Raji (cell line): ENCODE measurements around the gene SIRPB2.

ENCODE experiments used
- POLR2A ChIP-seq: IDR thresholded peaks from 2 replicates; pipeline ENCODE4 v1.6.1; 2011; ENCODE audit warnings: low read depth, low read length, control low read depth; ENCODE audit not compliant: insufficient read depth

SIRPB2 gene

DNA sequence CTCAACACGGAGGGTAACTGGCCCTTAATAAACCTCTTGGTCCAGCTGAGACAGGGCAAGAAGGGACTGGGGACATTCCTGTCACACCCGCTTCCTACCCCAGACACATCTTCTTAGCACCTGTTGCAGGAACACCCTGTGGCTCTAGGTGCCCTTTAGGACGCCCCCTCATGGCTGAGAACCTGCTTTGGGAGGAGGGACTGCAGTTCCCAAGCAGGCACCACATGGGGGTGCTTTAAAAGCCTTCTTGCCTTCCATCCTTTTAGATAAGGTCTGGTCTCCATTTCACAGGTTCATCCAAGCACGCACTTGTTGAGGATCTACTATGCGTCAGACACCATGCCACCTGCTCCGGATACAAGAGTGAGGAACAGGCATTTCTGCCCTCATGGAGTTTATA is 51.2 kb downstream of the SIRPB2 start:
- no peak for TF ChIP-seq POLR2A

DNA sequence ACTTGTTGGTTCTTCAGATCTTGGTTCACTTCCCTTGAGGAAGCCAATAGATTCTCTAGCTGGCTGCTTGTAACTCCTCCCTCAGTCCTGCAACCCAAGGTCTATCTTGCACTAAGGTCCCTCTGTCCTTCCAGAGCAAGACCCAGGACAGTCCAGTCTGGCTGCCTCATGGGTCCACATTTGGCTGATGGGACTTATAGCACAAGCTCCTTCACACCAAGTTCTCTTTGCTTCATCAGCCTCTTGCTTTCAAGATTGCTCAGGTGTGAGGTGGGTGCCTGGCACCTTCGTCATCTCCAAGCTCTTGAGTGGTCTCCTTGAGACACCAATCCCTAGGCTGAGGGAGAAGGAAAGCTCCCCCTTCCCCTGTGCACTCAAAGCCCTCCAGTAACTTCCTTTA is 52.9 kb downstream of the SIRPB2 start:
- TF ChIP-seq POLR2A, result no peak

DNA sequence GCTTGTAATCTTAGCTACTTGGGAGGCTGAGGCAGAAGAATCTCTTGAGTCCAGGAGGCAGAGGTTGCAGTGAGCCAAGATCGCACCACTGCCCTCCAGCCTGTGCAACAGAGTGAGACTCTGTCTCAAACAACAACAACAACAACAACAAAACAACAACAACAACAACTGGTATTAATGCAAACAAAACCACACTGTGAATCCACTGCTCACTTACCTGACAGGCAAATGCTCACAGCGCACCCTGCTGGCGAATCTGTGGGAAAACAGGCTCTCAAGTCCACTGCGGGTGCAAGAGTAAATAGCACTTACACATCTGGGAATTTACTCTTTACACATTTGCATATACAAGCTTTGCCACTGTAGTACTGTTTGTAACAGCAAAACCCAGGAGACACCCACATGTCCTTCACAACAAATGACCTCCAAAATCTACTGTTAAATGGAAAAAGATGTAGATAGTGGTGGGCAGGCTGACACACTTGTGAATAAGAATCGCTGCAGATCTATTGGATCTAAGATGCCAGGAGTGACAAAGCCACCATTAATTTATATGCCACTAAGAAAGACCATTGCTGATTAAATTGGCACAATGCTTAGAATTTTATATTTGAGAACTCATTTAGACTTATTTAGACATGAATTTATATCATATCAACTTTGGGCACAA is 53.9 kb downstream of the SIRPB2 start:
- TF ChIP-seq POLR2A, result no peak

DNA sequence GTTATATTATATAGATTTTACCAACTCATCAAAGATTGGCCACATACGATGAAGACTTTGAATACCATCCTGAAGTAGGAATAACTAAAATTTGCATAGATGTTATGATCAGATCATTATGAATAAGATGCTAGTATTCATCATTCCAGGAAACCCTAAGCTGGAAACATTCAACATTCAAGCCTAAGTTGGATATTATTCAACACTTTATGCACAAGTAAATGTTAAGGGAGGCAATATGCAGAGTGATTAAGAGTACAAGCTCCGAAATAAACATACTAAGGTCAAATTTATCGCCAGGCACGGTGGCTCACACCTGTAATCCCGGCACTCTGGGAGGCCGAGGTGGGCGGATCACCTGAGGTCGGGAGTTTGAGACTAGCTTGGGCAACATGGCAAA is 55.0 kb downstream of the SIRPB2 start:
- no peak for TF ChIP-seq POLR2A

DNA sequence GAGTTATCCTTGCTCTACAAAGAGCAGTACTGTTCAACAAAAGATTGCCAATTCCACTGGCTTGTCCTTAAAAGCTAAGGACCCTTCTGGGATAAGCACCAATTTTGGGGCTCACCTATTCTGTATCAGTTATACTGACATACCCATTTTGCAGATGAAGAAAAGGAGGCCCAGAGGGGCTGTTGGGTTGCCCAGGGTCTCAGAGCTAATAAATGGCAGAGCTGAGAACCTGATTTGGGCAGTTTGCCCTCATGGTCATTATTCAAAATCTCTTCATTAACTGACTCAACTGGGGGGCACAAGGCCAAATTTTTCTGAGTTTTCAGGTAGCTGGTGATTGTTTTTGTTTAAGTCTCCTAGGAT is 55.9 kb downstream of the SIRPB2 start:
- TF ChIP-seq POLR2A, result no peak

DNA sequence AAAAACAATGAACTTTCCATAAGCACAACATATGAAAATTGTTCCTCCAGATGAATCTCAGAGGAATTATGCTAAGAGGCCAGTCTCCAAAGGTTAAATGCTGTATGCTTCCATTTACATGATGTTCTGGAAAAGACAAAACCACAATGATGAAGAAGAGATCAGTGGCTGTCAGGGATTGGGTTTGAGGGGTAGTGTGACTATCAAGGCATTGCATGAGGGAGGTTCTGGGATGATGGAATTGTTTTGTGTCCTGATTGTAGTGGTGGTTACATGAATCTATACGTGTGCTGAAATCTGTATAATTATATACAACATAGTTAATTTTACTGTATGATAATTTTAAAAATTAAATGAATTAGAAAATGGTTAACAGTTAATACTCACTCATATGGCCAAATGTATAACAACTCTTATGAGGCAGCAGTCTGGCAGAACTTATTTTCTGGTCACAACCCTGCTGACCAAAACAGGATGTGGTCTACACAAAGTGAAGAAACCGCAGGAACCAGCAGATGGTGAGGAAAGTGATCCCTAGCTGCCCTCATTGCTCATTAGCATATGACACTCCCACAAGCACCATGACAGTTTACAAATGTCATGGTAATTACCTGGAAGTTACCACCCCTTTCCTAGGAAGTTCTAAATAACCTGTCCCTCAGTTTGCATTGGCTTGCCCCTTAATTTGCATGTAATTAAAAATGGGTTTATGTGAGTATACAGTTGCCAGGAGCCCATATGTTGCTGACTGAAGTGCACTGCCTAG is 56.5 kb downstream of the SIRPB2 start:
- no peak for TF ChIP-seq POLR2A

DNA sequence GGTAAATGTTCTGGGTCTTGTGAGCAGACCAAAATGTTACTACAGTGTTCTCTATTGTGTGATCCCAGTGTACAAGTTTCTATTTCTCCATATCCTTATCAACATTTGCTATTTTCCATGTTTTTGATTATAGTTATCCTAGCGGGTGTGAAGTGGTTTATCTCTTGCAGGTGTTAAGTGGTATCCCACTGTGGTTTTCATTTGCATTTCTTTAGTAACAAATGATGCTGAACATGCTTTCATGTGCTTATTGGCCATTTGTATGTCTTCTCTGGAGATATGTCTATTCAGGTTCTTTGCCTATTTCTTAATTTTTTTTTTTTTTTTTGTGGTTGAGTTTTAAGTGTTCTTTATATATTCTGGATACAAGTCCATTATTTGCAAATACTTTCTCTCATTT is 60.1 kb downstream of the SIRPB2 start:
- no peak for TF ChIP-seq POLR2A

DNA sequence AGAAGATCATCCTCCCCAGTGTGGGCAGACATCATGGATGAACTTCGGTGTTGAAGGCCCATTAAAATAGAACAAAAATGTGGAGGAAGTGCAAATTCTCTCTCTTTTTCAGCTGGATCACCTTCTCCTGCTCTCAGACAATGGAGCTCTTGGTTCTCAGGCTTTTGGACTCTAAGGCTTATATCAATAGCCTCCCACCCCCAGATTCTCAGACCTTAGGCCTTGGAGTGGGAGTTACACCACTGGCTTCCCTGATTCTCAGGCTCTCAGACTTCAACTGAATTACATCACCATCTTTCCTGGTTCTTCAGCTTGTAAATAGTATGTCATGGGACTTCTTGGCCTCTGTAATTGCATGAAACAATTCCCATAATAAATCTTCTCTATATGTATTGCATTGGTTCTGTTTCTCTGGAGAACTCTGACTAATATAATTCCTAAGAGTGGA is 61.2 kb downstream of the SIRPB2 start:
- TF ChIP-seq POLR2A, result no peak

DNA sequence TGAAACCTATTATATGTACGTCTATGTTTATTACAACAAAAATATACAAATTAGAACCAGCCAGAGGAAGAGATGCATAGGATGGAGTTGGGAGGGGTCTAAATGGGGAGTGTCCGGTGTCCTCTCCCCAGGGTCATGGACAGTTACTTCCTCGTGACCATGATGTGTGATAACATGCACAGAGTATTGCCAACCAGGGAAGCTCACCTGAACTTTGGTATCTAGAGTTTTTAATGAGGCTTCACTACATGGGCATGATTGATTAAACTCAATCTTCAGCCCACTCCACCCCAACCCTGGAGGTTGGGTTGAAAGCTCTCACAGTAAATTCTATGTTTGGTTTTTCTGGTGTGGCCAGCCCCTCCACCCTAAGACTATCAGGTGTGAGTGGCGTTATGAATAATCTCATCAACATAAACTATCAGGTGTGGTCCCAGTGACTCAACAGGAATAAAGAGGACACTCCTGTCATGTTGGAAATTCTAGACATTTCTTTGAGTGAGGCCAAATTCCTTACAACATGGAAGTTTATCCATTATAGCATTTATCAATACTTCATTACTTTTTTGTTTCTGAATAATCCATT is 62.0 kb downstream of the SIRPB2 start:
- no peak for TF ChIP-seq POLR2A

DNA sequence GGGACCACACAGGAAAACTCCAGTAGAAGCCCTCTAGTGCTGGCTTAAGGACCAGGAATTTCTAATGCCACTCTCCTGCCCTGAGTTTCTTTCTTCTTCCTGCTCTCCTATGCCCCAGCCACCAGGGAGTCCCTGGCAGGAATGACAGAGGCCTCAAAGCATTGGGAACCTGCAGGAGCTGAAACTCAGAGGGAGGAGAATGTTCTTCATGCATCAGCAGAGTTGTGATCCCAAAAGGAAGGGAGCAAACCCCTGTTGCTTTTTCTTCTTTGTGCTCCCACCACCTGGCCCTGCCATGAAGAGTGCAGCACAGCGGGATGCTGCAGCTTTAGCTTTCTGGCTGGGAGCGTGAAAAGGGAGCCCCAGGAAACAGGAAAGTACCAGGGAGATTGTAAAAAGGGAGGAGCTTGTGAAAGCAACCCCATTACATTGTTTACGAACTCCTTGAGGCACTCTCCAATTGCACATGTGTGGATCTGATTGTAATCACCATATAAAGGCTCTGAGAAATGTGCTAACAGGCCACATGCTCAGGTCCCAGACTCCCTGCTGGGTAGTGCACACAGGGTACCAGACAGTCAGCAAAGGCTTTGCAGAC is 63.7 kb downstream of the SIRPB2 start:
- TF ChIP-seq POLR2A, result no peak

DNA sequence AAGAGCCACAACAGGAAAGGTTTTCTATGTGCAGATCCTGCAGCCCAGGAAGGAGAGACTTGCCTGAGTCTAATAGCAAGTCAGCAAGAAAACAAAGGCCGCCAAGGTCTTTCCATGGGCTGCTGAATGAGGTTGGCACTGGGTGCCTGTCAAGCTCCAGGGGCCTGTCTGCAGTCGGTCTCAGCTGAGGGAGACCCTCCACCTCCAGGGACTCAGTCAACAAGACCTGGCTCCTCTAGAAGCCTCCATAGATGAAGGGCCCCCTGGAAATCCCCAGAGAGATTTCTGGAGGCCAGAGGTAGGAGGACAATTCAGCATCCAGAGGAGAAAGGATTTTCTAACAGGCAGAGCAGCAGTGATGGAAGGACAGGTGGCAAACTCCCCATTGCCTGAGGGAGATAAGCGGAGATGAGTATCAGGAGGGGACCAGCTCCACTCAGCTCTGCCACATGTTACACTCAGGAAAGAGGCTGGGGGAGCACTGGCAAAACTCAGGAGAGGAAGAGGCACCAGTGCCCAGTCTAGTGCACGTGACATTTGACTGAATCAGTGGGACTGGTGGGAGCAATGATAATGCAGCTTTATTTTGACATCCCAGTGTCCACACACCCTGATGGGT is 64.9 kb downstream of the SIRPB2 start:
- TF ChIP-seq POLR2A, result no peak
